AG09309 (cell line): ENCODE data around the gene GLG1.

Source experiments
- DNase-seq: peaks from one replicate; pipeline ENCODE4 v3.0.0-alpha.2; 2010; ENCODE audit warnings: low read depth
- H3K4me3 ChIP-seq: 2 replicates; pipeline ENCODE4 v1.5.1; 2011; ENCODE audit warnings: mild to moderate bottlenecking, low read depth, low read length, moderate library complexity; ENCODE audit not compliant: control insufficient read depth
- CTCF ChIP-seq: IDR thresholded peaks from 2 replicates; pipeline ENCODE4 v1.5.1; 2011; ENCODE audit warnings: mild to moderate bottlenecking, low read depth, low read length, inconsistent platforms; ENCODE audit not compliant: insufficient read depth, control insufficient read depth; ENCODE audit errors: missing control alignments

GLG1 gene

DNA sequence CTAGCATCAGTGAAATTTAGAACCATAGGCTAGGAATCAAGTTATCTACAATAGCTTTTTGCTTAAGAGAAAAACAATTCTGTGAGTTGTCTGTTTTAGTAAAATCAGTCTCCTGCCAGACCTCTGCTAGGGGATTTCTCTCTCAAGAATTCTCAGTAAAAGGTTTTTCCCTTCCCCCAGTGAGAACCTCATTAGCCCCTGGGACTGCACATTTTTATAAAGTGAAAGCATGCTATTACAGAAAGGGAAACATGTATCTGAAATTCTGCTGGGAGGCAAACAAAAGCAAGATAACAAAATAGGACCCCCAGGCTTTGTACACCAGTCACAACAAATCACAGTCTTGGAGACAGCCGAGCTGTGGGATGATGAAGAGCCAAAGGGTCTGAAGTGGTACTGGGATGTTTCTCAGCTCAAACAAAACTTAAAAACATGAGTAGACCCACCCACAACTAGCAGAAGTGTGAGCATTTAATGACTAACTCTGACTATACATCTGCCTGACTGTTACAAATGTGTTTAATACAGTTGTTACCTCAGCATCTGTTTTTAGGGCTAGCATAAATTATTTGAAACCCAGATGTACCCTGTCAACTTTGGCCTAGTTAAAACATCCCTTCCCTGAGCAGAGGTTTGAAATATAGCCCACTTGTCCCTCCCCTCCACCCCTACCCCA is 20.0 kb upstream of the GLG1 start:
- no peak for TF ChIP-seq CTCF
- DNase-seq: no peak
- no peak overlapping the region for H3K4me3 ChIP-seq

DNA sequence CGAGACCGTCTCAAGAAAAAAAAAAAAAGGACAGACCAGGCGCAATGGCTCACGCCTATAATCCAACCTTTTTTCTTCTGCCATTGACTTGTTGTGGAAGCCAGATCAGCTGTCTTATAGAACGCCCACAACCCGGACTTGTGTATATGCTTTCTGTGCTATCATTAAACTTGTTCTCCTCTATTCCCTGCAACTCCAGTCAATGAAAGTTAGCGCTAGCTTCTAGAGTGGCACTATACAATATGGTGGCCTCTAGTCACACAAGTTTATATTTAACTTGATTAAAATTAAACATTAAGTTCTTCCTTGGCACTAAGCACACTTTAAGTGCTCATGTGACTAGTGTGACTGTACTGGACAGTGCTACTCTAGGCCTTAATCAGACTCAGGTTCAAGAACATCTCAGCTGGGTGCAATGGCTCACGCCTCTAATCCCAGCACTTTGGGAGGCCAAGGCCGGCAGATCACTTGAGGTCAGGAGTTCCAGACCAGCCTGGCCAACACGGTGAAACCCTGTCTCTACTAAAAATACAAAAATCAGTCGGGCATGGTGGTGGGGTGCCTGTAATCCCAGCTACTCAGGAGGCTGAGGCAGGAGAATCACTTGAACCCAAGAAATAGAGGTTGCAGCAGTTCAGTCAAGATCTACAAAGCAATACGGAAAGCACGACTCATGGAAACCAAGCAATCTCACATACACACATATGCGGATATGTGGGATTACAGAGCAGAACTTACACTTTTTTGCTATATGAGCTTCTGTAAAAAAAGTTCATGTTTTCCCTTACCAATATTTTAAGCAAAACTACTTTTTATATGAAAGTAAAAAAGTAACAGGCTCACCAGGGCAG is 18.8 kb upstream of the GLG1 start:
- H3K4me3 ChIP-seq: no peak overlapping the region
- DNase-seq: no peak
- no peak for TF ChIP-seq CTCF

GRCh38 chr16:74623839-74624235 is 16.9 kb upstream of the GLG1 start:
- H3K4me3 ChIP-seq: no peak overlapping the region
- DNase-seq: no peak
- TF ChIP-seq CTCF: no peak

DNA sequence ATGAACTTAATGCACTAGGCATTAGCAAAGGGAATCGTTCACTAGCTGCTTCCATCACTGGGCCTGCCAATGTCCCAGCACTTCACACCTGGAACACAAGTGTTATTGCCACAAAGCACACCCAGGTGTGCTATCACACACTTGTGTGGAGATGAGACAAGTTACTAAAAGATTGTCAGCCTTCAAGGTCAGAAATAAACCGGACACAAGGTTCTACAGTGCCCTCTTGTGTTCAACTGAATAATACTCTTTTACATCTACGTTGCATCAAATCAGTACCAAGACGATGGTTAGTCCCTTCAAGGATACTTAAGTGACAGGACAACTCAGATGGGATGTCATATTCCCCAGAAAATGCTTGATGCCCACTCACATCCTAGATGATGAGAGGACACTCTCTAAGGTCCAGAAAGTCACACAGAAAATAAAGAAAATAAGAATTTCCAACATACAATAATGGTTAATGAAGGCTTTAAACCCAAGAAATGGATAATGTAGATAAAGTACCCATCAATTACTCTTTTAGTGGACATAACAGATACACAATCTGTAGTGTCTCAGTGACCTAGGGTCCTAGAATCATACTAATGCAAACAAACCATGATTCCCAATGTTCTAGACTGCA is 16.4 kb upstream of the GLG1 start:
- H3K4me3 ChIP-seq: no peak overlapping the region
- TF ChIP-seq CTCF: peak; percentile 57
- no peak for DNase-seq

DNA sequence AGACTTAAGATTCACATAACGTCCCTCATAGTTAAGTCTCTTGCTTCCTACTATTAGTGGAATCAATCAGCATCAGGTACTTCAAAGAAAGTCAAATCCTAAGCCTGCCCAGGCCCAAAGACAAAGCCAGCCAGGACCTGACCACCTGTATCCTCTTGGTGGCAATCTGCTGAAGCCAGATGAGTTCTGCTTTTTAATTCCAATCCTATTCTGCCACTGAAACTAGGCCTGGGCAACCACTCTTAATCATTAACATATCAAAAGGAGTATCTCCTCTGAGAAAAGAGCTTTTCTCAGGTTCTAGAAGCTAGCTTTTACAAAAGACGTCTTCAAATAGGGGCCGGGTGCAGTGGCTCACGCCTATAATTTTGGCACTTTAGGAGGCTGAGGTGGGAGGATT is 15.1 kb upstream of the GLG1 start:
- no peak for TF ChIP-seq CTCF
- no peak overlapping the region for H3K4me3 ChIP-seq
- no peak for DNase-seq

DNA sequence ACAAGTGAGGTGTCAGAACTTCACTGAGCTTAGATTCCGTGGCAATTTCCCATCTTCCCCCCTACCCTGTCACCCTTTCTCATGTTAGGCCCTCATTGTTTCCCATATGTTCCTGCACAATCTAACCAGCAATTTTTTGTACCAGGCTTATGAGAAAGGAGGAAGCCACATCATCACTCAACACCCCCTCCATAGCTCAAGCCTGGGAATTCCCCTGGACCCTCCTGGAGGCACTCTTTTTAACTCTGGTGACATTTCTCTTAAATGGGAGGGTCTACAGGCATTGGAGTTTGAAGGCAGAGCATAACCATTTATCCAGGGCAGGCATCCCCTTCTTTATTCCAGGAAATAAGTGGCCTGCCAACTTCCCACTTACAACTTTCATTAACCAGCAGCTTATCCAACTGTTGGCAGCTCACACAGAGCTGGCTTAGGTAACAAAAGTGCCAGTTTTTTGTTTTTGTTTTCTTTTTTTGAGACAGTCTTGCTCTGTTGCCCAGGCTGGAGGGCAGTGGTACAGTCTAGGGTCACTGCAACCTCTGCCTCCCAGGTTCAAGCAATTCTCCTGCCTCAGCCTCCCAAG is 10.4 kb upstream of the GLG1 start:
- DNase-seq: no peak
- TF ChIP-seq CTCF: no peak
- H3K4me3 ChIP-seq: no peak overlapping the region
